Esophagus squamous epithelium (tissue), 5 donors: Measurements from ENCODE around the gene SLC25A45. TPM values are rescaled to one million over a fixed set of nuclear protein-coding genes. Genes with fewer than 3 reads are reported as not detected.

Experiments
- DNase-seq: peaks from one replicate; lab custom pipeline; 2025; lab: John Stamatoyannopoulos, UW
- H3K27ac ChIP-seq, 4 donors: fragments of 200-600 bp; sonication (generic); one replicate each; pipeline ENCODE4 v1.5.1; 2016 to 2019; ENCODE audit warnings: mild to moderate bottlenecking in 1 of 4
- H3K27me3 ChIP-seq, 4 donors: fragments of 200-600 bp; sonication (generic); 1 replicate in 3 of 4; 2 replicates in 1 of 4; pipeline versions ENCODE4 v1.5.1 to v1.6.0; 2017 to 2021; ENCODE audit warnings: antibody characterized with exemption in 1 of 4
- H3K36me3 ChIP-seq, 3 donors: fragments of 200-600 bp; sonication (generic); one replicate each; pipeline ENCODE4 v1.5.1; 2016 to 2019
- H3K4me1 ChIP-seq, 3 donors: fragments of 200-600 bp; sonication (generic); one replicate each; pipeline ENCODE4 v1.5.1; 2017 to 2019
- H3K4me3 ChIP-seq, 4 donors: fragments of 200-600 bp; sonication (generic); 1 replicate in 3 of 4; 2 replicates in 1 of 4; pipeline ENCODE4 v1.5.1; 2016 to 2019; ENCODE audit warnings: mild to moderate bottlenecking in 2 of 4, moderate library complexity in 1 of 4
- H3K9me3 ChIP-seq, 3 donors: fragments of 200-600 bp; sonication (generic); one replicate each; pipeline ENCODE4 v1.5.1; 2016 to 2019
- POLR2A ChIP-seq, 4 donors: fragments of 450-650 bp; IDR thresholded peaks; one replicate each; pipeline ENCODE4 v1.6.1; 2017; ENCODE audit warnings: antibody characterized with exemption in 4 of 4, mild to moderate bottlenecking in 4 of 4, moderate library complexity in 3 of 4
- WGBS, 2 donors: methylation state at CpG; one replicate each; pipeline ENCODE4 v1.1.5; 2018; 5-methylcytosine and 5-hydroxymethylcytosine counted together
- intact Hi-C: fragments of 100-400 bp; cut with DNase I; formaldehyde crosslinking; loops from one replicate; pipeline ENCODE4 v1.15.0; 2022
- total RNA-seq, 4 donors: library from RNA; depleted of rRNA; stranded (reverse); fragments of >200 nt; gene quantifications; one replicate each; pipeline ENCODE4 v1.1.0, GENCODE V29; 2016
- TF ChIP-seq, protein P1 (sequence below), 6 experiments: fragments of 450-650 bp in 4 of 6; fragments of 200-600 bp in 2 of 6; sonication (generic) in 2 of 6; IDR thresholded peaks; one replicate each; pipeline ENCODE4 v1.5.1; 2016 to 2019; ENCODE audit warnings: antibody characterized with exemption in 6 of 6, mild to moderate bottlenecking in 4 of 6, moderate library complexity in 4 of 6
- donor health status: DM: yes; HTN: yes; CAD: no.

The SLC25A45 gene
- total RNA-seq, 4 donors from 2014 or later = 1.9 to 7.7 (median 4.0) TPM

- Histone ChIP-seq H3K27ac (peak within 1 kb of the TSS; percentile 47 to 78 (median 66)), H3K36me3 (peaks cover 10 to 35% (median 13%) of the 10 kb centered on the region in 3 donors), H3K9me3 (no peaks in the 10 kb centered on the region), H3K4me3 (peak within 1 kb of the TSS; percentile 56 to 91 (median 64)), H3K4me1 (peaks cover 18 to 28% (median 20%) of the 10 kb centered on the region in 3 donors), H3K27me3 (peaks cover 0 to 13% (median 0%) of the 10 kb centered on the region in 4 donors)
- TF ChIP-seq, protein P1, sequence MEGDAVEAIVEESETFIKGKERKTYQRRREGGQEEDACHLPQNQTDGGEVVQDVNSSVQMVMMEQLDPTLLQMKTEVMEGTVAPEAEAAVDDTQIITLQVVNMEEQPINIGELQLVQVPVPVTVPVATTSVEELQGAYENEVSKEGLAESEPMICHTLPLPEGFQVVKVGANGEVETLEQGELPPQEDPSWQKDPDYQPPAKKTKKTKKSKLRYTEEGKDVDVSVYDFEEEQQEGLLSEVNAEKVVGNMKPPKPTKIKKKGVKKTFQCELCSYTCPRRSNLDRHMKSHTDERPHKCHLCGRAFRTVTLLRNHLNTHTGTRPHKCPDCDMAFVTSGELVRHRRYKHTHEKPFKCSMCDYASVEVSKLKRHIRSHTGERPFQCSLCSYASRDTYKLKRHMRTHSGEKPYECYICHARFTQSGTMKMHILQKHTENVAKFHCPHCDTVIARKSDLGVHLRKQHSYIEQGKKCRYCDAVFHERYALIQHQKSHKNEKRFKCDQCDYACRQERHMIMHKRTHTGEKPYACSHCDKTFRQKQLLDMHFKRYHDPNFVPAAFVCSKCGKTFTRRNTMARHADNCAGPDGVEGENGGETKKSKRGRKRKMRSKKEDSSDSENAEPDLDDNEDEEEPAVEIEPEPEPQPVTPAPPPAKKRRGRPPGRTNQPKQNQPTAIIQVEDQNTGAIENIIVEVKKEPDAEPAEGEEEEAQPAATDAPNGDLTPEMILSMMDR (IDR thresholded peaks at IDR 0.05) = peak in 1 of 6 experiments; percentile 15
- TF ChIP-seq POLR2A (IDR thresholded peaks at IDR 0.05) = peak in 3 of 4 donors; percentile 47 to 90 (median 83)
- peak; percentile 76 for DNase-seq
- WGBS, 2 donors = 0% methylated on average over 8 of the region's 79 CpGs; no CpG with 5 or more reads in 1 of the 2 donors
- intact Hi-C loops = no loop called here
These were observed 28.0 kb downstream of the SLC25A45 start, which contains the start of gene TIGD3 for GRCh38 chr11:65354265-65355012. Gene TIGD3 (plus strand): TSS chr11:65354751. CDS start chr11:65355809, 1,058 bp downstream.

- intact Hi-C loops = no loop called here
- DNase-seq = no peak
- Histone ChIP-seq H3K9me3 (no peaks in the 10 kb centered on the region), H3K36me3 (peaks cover 14 to 41% (median 15%) of the 10 kb centered on the region in 3 donors), H3K4me3 (peak overlapping the region; percentile 56 to 91 (median 64)), H3K27ac (peak overlapping the region; percentile 47 to 78 (median 66)), H3K4me1 (peaks cover 18 to 28% (median 20%) of the 10 kb centered on the region in 3 donors), H3K27me3 (peaks cover 0 to 13% (median 0%) of the 10 kb centered on the region in 4 donors)
- no peak for TF ChIP-seq POLR2A (IDR thresholded peaks at IDR 0.05)
- TF ChIP-seq, protein P1 (IDR thresholded peaks at IDR 0.05) = no peak
- WGBS, 2 donors = 24 to 34% methylated on average over 16 of the region's 16 CpGs
These were observed 28.6 kb downstream of the SLC25A45 start for GRCh38 chr11:65353900-65354264.

DNA sequence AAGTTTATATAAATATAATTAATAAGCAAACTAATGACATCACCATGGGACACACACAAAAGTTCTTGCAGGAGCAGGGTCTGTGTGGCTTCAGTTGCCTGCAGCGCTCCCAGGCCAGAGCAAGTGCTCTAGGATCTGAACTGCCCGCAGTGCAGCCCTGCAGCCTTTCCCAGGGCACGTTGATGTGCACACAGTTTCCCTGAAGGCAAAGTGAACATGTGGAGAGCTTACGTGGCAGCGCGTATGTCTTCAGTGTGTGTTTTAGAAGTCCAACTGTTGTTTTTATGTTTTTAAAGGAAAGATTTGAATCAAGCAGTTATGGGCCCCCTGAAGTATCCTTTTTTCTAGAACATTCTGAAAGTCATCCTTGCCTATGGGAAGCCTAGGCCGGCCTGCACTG lies 29.1 kb downstream of the SLC25A45 start:
- intact Hi-C loops = no loop called here
- 83 to 86% methylated on average over 6 of the region's 7 CpGs for WGBS, 2 donors
- TF ChIP-seq POLR2A (IDR thresholded peaks at IDR 0.05) = no peak
- DNase-seq = no peak
- H3K36me3 ChIP-seq = peaks cover 17 to 46% (median 20%) of the 10 kb centered on the region in 3 donors
- H3K4me3 ChIP-seq = no peak overlapping the region
- H3K9me3 ChIP-seq = no peaks in the 10 kb centered on the region
- H3K27ac ChIP-seq = no peak overlapping the region
- peaks cover 0 to 13% (median 0%) of the 10 kb centered on the region in 4 donors for H3K27me3 ChIP-seq
- H3K4me1 ChIP-seq = peaks cover 18 to 28% (median 20%) of the 10 kb centered on the region in 3 donors

GRCh38 chr11:65352783-65353182 lies 29.7 kb downstream of the SLC25A45 start:
- Histone ChIP-seq H3K27ac (no peak overlapping the region), H3K36me3 (peaks cover 23 to 52% (median 26%) of the 10 kb centered on the region in 3 donors), H3K27me3 (peaks cover 0 to 13% (median 0%) of the 10 kb centered on the region in 4 donors), H3K4me1 (peaks cover 18 to 28% (median 20%) of the 10 kb centered on the region in 3 donors), H3K9me3 (no peaks in the 10 kb centered on the region), H3K4me3 (no peak overlapping the region)
- no peak for DNase-seq
- intact Hi-C loops = no loop called here
- WGBS, 2 donors = 65 to 67% methylated on average over 3 of the region's 3 CpGs
- no peak for TF ChIP-seq POLR2A (IDR thresholded peaks at IDR 0.05)
- TF ChIP-seq, protein P1 (IDR thresholded peaks at IDR 0.05) = peak in 2 of 6 experiments; percentile 18 to 25

DNA sequence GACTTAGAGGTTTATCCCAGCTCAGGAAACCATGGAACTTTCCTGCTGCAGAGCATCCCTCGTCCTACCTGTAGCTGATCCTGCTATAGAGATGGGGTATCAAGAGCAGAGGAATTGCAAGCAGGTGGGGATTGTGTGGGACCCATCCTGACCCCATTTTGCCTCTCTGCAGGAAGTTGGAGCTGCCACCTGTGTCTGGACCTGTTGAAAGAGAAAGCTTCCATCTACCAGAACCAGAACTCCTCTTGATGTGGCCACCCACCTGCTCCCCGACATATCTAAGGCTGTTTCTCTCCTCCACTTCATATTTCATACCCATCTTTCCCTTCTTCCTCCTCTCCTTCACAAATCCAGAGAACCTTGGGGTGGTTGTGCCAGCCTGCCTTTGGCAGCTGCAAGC lies 30.9 kb downstream of the SLC25A45 start:
- intact Hi-C loops = no loop called here
- TF ChIP-seq, protein P1 (IDR thresholded peaks at IDR 0.05) = no peak
- TF ChIP-seq POLR2A (IDR thresholded peaks at IDR 0.05) = no peak
- peaks cover 27 to 65% (median 33%) of the 10 kb centered on the region in 3 donors for H3K36me3 ChIP-seq
- peaks cover 0 to 8% (median 0%) of the 10 kb centered on the region in 4 donors for H3K27me3 ChIP-seq
- no peak overlapping the region for H3K4me3 ChIP-seq
- H3K27ac ChIP-seq = no peak overlapping the region
- H3K4me1 ChIP-seq = peaks cover 18 to 28% (median 20%) of the 10 kb centered on the region in 3 donors
- no peaks in the 10 kb centered on the region for H3K9me3 ChIP-seq
- 86 to 89% methylated on average over 2 of the region's 2 CpGs for WGBS, 2 donors
- DNase-seq = no peak
